ENCODE data around the gene TNFRSF9.

The TNFRSF9 gene

GRCh38 chr1:7915826-7916500 lies 24.7 kb downstream of the TNFRSF9 start:
- DNase-seq, result no peak

GRCh38 chr1:7912743-7913557 lies 27.7 kb downstream of the TNFRSF9 start:
- DNase-seq, result no peak

DNA sequence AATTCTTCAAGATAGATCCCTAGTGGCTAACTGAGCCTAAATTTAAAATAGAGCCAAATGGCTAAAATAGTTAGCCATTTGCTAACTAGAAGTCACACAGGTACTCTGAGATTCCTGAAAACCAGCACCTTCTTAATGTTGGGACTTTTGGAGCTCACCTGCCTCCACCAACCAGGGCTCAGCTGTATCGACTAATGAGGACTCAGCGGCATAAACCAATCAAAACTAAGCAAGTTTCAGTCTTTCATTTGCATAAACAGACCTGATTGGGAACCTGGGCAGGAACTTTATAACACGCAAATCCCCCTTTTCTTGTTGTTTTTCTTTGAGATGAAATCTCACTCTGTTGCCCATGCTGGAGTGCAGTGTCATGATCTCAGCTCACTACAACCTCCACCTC lies 28.5 kb downstream of the TNFRSF9 start:
- DNase-seq, result no peak

DNA sequence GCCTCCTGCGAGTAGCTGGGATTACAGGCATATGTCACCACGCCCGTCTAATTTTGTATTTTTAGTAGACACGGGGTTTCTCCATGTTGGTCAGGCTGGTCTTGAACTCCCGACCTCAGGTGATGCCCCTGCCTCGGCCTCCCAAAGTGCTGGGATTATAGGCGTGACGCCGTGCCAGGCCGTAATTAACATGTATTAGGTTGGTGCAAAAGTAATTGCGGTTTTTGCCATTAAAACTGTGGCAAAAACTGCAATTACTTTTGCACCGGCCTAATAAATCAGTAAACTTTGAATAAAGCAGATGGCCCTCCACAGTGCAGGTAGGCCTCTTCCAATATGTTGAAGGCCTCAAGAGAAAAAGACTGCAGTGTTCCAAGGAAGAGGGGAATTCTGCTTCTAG lies 35.4 kb downstream of the TNFRSF9 start:
- DNase-seq, result no peak

DNA sequence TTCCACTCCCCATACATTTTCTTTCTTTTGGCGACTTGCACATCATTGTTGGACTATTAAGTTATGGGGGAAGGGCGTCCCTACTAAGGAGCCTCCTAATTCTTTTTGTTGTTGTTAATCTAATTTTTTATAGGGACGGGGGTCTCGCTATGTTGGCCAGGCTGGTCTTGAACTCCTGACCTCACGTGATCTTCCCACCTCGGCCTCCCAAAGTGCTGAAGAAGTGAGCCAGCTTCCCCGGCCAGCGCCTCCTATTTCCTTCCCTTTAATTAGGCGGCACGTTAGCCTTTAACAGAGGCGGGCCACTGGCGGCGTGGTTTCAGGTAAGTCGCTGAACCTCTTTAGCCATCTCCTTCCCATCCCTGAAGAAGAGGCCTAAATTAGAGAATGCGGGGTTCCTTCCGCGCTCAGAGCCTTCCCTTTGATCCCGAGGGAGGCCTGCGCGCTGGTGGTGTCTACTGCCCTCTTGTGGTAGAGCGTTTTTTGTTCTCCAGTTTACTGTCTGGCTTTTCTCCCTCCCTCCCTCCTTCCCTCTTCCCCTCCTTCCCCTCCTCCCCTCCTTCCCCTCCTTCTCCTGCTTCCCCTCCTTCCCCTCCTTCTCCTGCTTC lies 38.1 kb downstream of the TNFRSF9 start:
- DNase-seq, result peak; percentile 3

- DNase-seq, result no peak
Measured at GRCh38 chr1:7899741-7900140, 40.9 kb downstream of the TNFRSF9 start.

GRCh38 chr1:7898962-7899361 lies 41.7 kb downstream of the TNFRSF9 start:
- no peak for DNase-seq

DNA sequence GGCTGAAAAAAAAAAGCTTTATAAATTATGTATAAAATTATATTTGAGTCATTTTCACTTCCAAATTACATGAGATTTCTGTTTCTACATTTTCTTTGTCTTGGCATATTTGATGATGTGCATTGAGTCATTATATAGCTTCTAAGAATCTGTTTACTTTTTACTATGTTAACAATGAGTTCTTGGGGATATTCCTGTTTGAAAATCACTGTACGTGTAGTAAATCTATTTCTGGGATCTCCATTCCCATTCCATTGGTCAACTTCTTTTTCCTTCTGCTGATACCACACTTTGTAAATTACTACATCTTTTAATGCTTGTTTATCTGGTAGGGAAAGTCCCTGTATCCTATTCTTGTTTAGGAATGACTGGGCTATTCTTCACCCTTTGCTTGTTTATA lies 43.6 kb downstream of the TNFRSF9 start:
- no peak for DNase-seq

DNA sequence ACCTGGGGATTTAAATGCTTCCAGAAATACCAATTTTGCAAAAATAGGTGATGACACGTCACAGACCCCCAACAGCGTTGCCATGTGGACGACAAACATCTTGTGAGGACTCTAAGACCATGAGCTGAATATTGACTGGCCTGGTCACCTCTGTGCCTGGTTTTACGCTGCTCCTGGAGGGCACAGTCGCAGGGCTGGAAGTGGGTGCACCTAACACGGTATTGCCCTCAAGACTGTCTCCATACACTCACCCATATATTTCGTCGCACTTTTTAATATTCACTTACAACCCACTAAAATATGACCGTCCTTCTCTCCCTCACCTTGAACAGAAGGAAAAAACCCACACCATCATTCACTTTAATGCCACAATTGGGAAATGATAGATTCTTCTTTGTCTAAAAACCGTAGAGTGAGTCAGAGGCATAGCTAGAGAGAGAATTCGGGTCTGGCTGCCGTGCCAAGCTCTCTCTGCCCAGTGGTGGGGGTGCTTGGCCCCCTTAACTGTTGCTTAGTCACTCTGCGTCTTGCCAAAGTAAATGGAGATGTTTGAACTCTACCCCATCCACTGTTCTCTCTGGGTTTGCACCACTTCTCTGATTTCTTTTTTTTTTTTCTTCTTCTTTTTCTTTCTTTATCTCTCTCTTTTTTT lies 47.0 kb downstream of the TNFRSF9 start:
- no peak for DNase-seq

DNA sequence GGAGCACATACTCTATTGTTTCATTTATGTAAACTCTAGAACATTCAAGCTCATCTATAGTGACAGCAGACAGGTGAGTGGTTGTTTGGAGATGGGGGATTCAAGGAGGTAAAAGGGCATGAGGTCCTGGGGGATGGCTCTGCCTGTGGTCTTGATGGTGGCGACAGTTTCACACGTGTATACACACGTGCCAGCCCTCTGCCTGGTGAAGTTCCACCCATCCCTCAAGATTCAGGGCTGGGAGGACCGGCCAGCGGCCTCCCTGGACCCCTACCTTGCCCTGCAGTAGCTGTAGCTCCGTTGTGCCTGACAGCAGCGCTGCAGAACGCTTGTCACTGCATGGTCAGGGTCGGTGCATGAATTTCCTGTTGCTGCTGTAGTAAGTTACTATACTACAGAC lies 48.8 kb downstream of the TNFRSF9 start:
- no peak for DNase-seq

DNA sequence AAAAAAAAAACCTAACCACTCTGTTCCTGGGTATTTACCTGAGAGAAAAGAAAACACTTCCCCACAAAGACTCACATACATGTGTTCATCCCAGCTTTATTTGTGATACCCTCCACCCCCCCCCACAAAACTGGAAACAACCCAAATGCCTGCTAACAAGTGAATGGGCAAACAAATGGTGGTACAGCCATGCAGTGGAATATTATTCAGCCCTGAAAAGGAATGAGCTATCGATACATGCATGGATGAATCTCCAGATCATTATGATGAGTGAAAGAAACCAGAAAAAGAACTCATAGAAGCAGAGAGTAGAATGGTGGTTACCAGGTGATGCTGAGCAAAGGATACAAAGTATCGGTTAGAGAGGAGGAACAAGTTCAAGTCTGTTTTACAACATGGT lies 49.8 kb downstream of the TNFRSF9 start:
- DNase-seq, result no peak

DNA sequence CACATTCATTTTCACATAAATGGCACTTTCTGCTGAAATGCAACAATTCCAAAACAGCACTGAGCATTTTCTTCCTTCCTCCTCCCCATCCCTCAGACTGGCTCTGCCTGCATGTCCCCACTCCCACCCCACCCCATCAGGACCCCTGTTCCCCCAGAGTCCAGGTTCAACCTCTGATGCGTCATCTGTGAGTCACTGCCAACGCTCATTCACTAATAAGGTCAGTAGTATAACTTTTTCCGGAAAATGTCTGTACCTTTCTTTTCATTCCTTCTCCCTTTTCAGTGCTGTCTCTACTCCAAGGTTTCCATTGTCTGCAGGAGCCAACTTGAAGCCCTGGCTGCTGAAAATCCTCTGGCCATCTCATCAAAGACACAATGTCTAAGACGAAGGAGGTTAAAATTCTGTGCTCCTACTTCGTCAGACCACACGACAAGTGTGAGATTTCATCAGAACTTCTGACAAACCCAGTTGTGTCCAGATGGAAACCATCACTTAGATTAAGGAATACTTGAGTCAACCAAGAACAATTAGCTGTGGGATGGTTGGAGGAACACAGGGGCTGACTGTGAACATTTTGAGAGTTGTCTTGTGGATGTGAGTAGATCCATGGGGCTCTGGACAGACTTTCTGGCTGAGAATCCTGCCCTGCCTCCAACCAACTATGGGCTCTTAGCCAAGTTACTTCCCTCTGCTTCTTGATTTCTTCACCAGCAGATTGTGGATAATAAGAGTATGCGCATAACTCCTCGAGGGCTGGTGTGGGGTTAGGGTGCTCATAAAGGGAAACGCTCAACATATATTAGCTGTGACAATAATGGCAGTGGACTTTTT lies 52.2 kb downstream of the TNFRSF9 start:
- no peak for DNase-seq

- DNase-seq, result peak; percentile 1
Measured at GRCh38 chr1:7886405-7886745, 54.3 kb downstream of the TNFRSF9 start.

GRCh38 chr1:7885513-7886404 lies 54.9 kb downstream of the TNFRSF9 start:
- no peak for DNase-seq

GRCh38 chr1:7884757-7885156 lies 55.9 kb downstream of the TNFRSF9 start:
- DNase-seq, result no peak

DNA sequence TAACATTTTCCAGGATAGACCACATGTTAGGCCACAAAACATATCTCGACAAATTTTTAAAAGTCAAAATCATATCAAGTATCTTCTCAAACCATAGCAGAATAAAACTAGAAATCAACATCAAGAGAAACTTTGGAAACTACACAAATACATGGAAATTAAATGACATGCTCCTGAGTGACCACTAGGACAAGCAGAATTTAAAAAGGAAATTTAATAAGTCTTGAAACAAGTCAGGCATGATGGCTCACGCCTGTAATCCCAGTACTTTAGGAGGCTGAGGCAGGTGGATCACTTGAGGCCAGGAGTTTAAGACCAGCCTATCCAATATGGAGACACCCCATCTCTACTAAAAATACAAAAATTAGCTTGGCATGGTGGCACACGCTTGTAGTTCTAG lies 61.4 kb downstream of the TNFRSF9 start:
- no peak for DNase-seq

GRCh38 chr1:7878027-7878426 lies 62.6 kb downstream of the TNFRSF9 start:
- DNase-seq, result no peak

- no peak for DNase-seq
Measured at GRCh38 chr1:7873801-7874795, 66.5 kb downstream of the TNFRSF9 start.

GRCh38 chr1:7871136-7871535 lies 69.5 kb downstream of the TNFRSF9 start:
- no peak for DNase-seq

DNA sequence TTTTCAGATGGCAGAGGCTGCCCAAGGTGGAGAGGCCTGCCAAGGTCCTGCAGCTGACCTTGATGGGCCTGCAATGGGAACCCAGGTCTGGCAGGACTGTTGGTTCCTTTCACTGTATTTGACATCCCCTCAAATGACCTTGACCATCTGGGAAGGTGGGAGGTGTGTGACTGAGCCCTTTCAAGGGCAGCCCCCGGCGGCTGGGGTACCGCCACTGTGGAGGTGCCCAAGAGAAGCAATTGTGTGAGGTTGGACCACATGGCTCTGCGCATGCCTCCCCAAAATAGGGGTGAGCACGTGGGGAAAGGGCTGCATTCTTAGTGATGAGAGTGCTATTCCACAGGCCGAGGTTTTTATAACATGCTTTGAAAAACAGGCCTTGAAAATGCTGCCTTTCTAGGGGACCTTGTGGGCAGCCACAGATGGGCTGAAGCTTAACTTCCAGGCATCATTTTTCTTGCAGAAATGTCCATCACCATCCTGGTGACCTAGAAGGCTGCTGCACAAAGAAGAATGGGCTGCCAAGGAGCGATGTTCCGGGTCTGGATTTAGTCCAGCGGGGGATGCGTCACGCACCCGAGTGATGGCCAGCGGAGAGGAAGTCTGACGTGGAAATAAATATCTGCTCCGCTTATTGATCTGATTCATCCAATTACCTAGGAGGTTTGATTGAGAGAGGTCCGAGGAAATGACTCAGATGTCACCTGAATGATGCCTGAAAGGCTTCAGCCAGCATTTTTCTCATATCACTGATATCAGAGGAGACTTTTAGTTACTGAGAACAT lies 71.3 kb downstream of the TNFRSF9 start:
- no peak for DNase-seq
